ENCODE data around the gene ALDH16A1.

DNA sequence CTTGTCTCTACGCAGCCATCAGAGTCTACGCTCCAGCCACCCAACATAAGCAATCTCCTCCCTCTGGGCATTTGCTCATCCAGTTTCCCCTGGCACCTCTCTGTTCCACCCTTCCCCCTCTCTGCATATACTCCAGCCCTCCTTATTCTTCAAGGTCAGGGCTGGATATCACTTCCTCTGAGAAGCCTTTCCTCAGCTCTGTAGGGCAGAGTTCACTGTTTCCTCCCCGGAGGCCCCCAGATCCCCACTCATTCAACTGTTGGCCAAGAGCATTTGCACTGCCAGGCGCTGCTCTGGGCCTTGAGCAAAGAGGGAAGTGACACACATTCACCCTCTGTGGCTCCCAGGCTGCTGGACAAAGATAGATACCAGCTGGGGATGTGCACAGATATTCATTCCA is 62.7 kb downstream of the ALDH16A1 start:
- TF ChIP-seq, protein P1, sequence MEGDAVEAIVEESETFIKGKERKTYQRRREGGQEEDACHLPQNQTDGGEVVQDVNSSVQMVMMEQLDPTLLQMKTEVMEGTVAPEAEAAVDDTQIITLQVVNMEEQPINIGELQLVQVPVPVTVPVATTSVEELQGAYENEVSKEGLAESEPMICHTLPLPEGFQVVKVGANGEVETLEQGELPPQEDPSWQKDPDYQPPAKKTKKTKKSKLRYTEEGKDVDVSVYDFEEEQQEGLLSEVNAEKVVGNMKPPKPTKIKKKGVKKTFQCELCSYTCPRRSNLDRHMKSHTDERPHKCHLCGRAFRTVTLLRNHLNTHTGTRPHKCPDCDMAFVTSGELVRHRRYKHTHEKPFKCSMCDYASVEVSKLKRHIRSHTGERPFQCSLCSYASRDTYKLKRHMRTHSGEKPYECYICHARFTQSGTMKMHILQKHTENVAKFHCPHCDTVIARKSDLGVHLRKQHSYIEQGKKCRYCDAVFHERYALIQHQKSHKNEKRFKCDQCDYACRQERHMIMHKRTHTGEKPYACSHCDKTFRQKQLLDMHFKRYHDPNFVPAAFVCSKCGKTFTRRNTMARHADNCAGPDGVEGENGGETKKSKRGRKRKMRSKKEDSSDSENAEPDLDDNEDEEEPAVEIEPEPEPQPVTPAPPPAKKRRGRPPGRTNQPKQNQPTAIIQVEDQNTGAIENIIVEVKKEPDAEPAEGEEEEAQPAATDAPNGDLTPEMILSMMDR (IDR thresholded peaks at IDR 0.05 in 4 of 5, conservative IDR thresholded peaks at IDR 0.05 in 1 of 5): no peak
- no peak for TF ChIP-seq POLR2A (IDR thresholded peaks at IDR 0.05)

All from gastrocnemius medialis (tissue), 4 donors.